RWPE2 (cell line): ENCODE results near the gene LENG9.

Experiments used
- ATAC-seq: fragments of 200-7000 bp; cut with Tn5 transposase; 3 replicates; pipeline ENCODE4 v1.9.1; 2021; ENCODE audit warnings: low read depth
- DNase-seq: peaks from one replicate; pipeline ENCODE4 v3.0.0-alpha.2; 2020; ENCODE audit warnings: low spot score
- H3K27ac ChIP-seq: fragments of 450-650 bp; 2 replicates; pipeline ENCODE4 v1.5.1; 2017; ENCODE audit warnings: mild to moderate bottlenecking; ENCODE audit not compliant: poor library complexity, severe bottlenecking
- H3K27me3 ChIP-seq: fragments of 250-450 bp; sonication (Bioruptor Pico); 2 replicates; pipeline ENCODE4 v1.5.1; 2021; ENCODE audit warnings: mild to moderate bottlenecking, moderate library complexity; ENCODE audit not compliant: insufficient read depth, poor library complexity, severe bottlenecking
- H3K36me3 ChIP-seq: fragments of 250-450 bp; sonication (Bioruptor Pico); 2 replicates; pipeline ENCODE4 v1.5.1; 2020; ENCODE audit warnings: low read depth, mild to moderate bottlenecking, moderate library complexity
- H3K4me1 ChIP-seq: fragments of 250-450 bp; sonication (Bioruptor Pico); 2 replicates; pipeline ENCODE4 v1.5.1; 2021; ENCODE audit warnings: mild to moderate bottlenecking, moderate library complexity; ENCODE audit not compliant: insufficient read depth, poor library complexity, severe bottlenecking
- H3K4me3 ChIP-seq: fragments of 250-450 bp; sonication (Bioruptor Pico); 2 replicates; pipeline ENCODE4 v1.5.1; 2021; ENCODE audit warnings: mild to moderate bottlenecking, moderate library complexity; ENCODE audit not compliant: severe bottlenecking
- H3K9me3 ChIP-seq: fragments of 250-450 bp; sonication (Bioruptor Pico); 2 replicates; pipeline ENCODE4 v1.5.1; 2021; ENCODE audit warnings: mild to moderate bottlenecking, moderate library complexity; ENCODE audit not compliant: severe bottlenecking
- TF ChIP-seq, protein P1 (sequence below): fragments of 450-650 bp; IDR thresholded peaks from one replicate; pipeline ENCODE4 v1.5.1; 2017; ENCODE audit warnings: mild to moderate bottlenecking, moderate library complexity; ENCODE audit not compliant: poor library complexity, severe bottlenecking

LENG9 gene

DNA sequence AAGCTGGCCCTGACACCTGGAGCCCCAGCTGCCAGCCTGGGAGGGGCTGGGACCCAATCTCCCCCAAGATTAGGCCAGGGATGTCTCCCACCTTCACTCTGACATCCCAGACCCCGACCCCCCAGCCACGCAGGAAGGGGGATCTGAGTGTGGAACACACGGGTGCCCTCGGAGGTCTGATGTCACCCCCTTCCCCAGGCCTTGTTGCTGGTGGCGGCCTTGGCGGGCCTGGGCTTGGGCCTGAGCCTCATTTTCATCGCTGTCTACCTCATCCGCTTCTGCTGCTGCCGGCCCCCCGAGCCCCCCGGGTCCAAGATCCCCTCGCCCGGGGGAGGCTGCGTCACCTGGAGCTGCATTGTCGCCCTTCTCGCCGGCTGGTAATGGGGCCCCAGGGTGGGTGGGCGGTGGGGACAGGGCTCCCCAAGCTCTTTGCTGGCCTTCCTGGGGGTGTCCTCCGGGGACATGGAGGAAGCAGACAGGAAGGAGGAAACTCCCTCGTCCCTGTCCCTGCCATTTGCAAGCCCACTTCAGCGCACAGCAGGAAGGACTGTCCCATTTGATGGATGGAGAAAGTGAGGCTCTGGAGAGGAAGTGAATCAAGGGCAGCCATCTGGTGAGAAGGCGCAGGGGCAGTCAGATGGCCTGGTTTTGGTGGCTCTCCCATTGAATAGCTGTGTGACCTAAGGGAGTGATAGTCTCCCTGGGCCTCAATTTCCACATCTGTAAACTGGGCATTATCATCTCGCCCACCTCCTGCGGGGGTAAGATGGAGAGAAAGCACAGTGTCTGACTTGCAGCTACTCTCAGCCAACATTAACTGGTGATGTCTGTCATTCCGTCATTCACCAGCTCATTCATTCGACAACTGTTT is 44.4 kb downstream of the LENG9 start:
- Histone ChIP-seq H3K27me3 (peaks cover 70% of the 10 kb centered on the region), H3K4me1 (no peaks in the 10 kb centered on the region), H3K36me3 (no peaks in the 10 kb centered on the region), H3K27ac (no peak overlapping the region), H3K9me3 (no peaks in the 10 kb centered on the region), H3K4me3 (no peak overlapping the region)
- no peak for DNase-seq
- TF ChIP-seq, protein P1, sequence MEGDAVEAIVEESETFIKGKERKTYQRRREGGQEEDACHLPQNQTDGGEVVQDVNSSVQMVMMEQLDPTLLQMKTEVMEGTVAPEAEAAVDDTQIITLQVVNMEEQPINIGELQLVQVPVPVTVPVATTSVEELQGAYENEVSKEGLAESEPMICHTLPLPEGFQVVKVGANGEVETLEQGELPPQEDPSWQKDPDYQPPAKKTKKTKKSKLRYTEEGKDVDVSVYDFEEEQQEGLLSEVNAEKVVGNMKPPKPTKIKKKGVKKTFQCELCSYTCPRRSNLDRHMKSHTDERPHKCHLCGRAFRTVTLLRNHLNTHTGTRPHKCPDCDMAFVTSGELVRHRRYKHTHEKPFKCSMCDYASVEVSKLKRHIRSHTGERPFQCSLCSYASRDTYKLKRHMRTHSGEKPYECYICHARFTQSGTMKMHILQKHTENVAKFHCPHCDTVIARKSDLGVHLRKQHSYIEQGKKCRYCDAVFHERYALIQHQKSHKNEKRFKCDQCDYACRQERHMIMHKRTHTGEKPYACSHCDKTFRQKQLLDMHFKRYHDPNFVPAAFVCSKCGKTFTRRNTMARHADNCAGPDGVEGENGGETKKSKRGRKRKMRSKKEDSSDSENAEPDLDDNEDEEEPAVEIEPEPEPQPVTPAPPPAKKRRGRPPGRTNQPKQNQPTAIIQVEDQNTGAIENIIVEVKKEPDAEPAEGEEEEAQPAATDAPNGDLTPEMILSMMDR = no peak
- ATAC-seq = no peak

DNA sequence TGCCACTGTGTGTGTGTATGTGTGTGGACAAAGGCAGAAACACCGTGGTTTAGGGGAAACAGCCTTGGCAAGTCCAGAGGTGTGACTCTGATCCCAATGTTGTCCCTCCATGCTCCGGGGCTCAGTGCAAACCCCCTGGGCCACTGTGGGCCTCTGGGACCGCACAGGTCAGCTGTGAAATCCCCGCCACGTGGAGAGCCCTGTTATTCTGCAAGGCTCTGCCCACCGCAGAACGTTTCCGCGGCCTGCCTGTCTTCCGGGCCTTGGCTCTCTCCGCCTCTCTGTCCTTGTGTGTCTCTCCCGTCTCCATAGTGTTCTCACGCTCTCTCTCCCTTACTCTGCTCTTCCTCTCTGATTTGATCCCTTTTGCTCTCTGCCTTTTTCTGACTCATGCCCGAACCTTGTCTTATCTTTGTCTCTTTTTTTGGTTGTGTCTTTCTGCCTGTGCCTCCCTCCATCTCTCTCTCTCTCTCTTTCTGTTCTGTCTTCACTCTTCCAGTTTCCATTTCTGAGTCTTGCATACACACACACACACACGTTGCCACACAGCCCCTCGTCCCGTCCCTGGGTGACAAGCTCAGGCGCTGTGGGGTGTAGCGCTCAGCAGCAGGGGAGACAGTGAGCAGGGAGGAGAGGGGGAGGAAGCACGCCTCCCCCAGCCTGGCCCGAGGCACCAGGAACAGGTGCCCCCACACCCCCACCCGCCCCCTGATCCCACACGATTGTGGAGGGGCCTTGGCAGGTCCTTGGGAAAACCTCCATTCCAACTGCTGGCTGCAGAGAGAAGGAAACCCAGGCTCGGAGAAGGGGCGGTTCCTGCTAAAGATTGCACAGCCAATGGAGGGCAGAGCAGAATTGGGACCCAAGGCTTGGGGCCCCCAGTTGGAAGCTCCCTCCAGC is 45.3 kb downstream of the LENG9 start:
- ATAC-seq (peak; percentile 39; the same call in 1 of the 3 replicates), DNase-seq (no peak)
- Histone ChIP-seq H3K9me3 (no peaks in the 10 kb centered on the region), H3K4me1 (no peaks in the 10 kb centered on the region), H3K27me3 (peaks cover 70% of the 10 kb centered on the region), H3K4me3 (no peak overlapping the region), H3K27ac (no peak overlapping the region), H3K36me3 (no peaks in the 10 kb centered on the region)
- TF ChIP-seq, protein P1 = no peak

DNA sequence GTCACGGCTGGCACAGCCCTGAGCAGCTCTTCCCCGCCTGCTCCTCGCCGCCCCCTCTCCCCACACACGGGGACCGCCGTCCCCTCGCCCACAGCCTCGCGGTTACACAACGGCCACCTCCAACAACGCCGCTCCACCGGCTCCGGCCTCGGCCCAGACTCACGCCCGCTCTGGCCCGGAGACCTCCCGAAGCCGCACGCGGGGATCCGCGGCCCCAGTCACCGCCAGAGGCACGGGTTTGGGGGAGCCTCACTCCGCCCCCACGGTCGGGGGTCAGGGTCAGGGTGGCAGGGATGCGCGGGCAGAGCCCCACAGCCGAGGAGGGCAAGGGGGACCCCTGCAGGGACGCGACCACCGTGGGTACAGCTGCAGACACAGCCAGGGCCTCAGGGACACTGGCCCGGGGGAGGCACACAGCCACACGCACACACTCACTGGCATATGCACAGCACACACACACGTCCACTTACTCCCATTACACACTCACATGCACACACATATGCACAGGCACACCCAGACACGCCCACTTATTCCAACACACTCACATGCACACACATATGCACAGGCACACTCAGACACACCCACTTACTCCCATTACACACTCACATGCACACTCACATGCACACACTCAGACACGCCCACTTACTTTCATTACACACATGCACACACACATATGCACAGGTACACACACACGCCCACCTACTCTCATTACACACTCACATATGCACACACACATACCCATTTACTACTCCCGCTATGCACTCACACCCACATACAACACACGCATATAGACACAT is 46.7 kb downstream of the LENG9 start:
- no peak for DNase-seq
- no peak overlapping the region for H3K27ac ChIP-seq
- H3K9me3 ChIP-seq = no peaks in the 10 kb centered on the region
- no peak for ATAC-seq
- TF ChIP-seq, protein P1 = no peak
- H3K4me1 ChIP-seq = no peaks in the 10 kb centered on the region
- peaks cover 70% of the 10 kb centered on the region for H3K27me3 ChIP-seq
- H3K36me3 ChIP-seq = no peaks in the 10 kb centered on the region
- no peak overlapping the region for H3K4me3 ChIP-seq

DNA sequence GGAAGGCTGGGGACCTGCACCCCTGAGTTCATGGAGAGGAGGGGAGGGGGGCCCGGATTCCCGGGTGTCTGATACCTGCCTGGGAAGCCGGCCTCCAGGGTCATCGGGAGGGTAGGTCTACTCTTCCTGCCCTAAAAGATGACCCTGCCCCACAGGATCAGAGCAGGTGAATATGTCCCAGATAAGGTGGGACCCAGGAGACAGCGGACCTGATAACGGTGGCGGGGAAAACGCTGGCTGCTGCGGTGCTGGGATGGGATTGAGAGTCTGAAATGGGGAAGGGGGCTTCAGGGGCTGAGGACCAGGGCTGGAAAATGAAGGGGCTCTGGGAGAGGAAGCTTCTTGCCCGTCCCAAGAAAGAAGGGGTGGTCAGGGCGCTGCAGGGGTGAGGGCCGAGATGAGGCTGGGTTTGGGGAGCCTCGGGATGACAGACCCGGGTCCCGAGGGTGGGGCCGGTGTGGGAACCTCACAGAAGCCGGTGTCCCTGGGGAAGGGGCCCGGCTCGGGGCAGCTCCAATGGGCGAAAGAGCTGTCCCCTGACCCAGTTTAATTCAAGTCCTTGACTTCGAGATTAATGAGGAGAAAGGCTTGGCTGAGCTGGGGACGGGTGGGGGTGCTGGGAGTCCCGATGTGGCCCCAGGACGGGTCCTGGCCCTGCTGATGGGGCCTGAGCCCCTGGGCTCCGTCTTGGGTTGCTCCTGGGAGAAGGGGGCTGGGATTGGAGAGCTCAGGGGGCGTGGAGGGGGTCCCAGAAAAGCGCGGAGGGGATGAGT is 47.5 kb downstream of the LENG9 start:
- no peaks in the 10 kb centered on the region for H3K4me1 ChIP-seq
- H3K27me3 ChIP-seq = peaks cover 62% of the 10 kb centered on the region
- no peak overlapping the region for H3K27ac ChIP-seq
- H3K36me3 ChIP-seq = no peaks in the 10 kb centered on the region
- ATAC-seq = peak; percentile 18; the same call in 1 of the 3 replicates
- H3K4me3 ChIP-seq = no peak overlapping the region
- H3K9me3 ChIP-seq = no peaks in the 10 kb centered on the region
- TF ChIP-seq, protein P1 = no peak
- DNase-seq = no peak
